HG03469 (cell line): ENCODE results near the gene NECTIN1.

Source experiments
- ATAC-seq: cut with Tn5 transposase; IDR thresholded peaks from one replicate; pipeline ENCODE4 v1.9.1; 2021; ENCODE audit warnings: mild to moderate bottlenecking, moderate library complexity, moderate number of reproducible peaks; ENCODE audit not compliant: unreplicated experiment

NECTIN1 gene

DNA sequence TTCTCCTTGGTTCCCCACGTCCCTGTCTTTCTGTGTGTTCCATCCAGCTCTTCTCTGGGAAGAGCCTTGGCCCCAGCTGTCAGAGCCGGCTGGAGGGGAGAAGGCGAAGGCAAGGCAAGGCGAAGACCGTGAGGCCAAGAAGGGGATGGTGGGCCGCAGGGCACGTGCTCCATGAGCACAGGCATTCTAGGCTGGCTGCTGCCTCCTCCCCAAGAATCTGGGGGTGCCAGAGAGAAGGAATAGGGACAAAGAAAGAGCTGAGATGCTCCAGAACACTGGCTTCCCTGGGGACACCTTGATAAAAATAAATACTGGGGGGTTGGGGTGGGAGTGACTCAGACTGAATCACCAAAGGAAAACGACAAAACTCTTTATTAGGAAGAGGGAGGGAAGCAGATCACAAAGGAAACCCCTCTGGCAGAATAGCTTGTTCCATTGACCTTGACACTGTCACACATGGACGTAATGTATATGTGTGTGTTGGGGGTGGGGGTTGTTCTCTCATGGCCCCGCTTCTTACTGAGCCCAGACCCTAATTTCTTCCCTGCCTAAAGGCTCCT lies 52.5 kb downstream of the NECTIN1 start:
- ATAC-seq, result no peak

DNA sequence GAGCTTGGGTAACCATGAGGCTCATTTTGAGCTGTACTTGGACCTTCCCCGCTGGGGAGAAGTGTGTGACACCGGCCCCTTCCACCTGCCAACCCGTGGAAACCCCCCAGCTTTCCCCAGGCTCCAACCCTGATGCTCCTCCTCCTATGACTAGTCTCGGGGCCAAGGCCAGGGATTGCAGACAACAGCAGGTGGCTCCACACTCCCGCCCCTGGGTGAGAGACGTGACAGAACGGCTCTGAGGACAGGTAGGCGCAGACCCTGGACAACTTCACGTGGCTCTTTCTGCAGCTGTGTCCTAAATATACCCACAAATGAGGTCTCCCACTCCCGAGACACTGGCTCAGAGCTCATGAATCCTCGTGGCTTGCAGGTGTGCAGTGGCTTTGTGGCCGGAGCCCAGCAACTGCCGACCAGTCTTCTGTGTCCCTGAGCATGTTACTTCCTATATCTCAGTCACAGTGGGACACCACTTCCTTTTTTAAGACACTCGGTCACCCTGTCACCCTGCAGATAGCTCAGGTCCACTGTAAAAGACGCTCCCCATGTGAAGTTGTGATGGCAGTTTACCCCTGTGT lies 55.2 kb downstream of the NECTIN1 start:
- peak; percentile 69 for ATAC-seq

DNA sequence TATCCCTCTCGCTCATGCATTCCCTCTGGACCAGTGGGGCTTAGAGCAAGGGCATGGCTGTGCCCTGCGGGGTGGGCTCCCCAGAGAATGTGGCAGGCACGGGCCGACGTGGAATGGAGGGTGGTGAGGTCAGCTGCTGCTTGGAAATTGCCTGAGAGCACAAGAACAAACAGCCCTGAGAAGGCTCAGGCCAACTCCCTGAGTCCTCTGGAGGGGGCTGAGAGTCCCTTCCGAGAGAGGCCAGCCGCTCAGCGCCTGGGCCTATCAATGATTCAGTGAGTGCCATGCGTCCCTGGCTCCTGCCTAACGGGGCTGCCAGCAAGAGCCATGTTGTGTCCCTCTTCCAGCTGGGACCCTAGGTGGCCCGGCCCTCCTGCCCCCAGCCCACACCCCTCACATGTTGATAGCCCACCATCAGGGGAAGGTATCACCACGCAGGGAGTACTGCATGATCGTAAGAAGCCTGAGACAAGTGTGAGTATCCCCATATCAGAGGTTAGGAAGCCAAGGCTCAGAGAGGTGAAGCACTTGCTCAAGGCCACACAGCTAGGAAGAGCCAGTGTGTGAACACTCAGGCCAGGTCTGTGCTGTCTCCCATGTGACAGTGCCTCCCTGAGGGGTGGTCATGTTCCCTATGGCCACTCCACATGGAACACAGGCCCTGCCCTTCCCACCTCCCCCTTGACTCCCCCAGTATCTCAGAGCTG lies 55.8 kb downstream of the NECTIN1 start:
- no peak for ATAC-seq

DNA sequence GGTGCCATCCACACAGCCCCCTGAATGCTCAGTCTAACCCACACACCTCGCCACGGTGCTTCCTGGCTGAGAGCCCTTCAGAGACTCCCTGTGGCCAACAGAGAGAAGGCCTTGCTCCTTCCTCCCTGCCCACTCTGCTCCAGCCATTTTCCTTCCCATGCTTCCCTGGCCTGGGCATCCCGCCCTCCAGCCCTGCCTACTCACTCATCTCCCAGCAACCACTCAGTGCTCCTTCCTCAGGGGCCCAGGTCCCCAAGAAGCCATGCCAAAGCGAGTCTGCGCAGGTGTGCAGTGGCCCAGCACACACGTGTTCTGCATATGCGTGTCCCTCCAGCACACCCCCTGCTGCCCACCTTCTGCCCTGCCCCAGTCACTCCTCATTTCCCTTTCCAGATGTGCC lies 56.4 kb downstream of the NECTIN1 start:
- ATAC-seq, result no peak

DNA sequence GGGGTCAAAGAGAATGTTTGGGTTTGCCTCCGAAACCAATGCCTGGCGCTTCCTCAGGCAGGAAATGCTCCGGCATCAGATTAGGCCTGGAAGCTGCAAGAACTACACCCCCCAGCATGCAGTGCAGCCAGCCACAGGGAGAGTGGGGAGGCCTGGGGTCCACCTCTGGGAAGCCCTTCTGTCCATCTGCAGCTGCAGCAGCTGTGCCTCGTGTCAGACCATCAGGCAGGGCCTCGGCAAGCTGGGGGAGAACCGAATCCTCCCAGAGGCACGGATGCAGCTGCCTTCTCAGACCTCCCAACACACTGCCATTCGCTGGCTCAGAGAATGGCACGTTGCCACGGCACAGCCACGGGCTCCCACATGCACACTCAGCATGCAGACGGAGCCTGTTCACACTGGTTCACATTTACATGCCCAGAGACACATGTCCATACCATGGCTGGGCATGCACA lies 57.4 kb downstream of the NECTIN1 start:
- ATAC-seq, result no peak

DNA sequence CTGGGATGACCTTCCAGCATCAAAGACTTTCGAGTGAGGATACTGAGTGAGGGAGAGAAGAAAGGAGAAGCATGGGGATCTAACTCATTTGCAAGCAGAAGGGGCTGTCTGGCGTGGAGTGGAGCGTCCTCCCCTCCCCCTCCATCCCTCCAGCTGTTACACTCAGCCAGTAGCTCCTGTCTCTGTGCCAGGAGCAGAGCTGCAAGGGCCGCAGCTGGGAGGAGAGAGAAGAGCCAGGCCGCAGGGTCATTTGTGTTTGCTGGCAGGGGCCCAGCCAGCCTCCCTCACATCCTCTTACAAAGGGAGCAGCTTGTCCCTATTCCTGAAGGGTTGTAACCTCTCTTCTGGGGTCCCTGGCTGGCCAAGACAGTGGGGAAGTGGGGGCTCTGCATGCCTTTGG lies 57.9 kb downstream of the NECTIN1 start:
- ATAC-seq, result no peak

DNA sequence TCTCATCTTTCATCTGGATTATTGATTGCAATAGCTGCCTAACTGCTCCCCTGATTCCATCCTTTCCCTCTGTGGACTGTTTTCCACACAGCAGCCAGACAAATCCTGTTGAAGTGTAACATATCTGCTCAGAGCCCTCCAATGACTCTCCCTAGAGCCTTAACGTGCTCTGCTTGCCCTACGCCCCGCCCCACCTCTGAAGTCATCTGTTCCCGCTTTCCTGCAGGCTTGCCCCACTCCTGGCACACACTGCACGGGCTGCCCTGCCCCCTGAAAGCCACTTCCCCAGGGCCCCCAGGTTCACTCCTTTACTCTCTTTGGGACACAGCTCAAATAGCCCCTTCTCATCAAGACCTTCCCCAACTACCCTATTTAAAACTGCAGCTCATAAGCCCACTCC lies 59.5 kb downstream of the NECTIN1 start:
- ATAC-seq, result no peak

DNA sequence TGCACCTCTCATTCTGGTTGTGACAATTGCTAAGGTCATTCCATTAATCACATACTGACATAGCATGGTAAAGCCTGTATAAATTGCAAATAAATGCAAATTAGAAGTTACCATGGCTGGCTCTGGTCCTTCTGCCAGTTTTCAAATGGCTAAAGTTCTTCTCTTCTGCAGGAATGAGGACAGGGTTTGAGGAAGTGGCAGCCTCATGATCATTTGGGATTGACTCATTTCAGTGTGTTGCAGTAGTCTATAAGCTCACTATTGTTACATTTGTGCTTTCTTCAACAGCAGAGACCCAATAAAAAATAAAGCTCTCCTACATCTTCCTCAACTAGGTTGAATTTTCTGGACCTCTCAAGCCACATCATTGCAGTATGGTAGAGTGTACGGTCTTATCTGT lies 60.3 kb downstream of the NECTIN1 start:
- no peak for ATAC-seq

DNA sequence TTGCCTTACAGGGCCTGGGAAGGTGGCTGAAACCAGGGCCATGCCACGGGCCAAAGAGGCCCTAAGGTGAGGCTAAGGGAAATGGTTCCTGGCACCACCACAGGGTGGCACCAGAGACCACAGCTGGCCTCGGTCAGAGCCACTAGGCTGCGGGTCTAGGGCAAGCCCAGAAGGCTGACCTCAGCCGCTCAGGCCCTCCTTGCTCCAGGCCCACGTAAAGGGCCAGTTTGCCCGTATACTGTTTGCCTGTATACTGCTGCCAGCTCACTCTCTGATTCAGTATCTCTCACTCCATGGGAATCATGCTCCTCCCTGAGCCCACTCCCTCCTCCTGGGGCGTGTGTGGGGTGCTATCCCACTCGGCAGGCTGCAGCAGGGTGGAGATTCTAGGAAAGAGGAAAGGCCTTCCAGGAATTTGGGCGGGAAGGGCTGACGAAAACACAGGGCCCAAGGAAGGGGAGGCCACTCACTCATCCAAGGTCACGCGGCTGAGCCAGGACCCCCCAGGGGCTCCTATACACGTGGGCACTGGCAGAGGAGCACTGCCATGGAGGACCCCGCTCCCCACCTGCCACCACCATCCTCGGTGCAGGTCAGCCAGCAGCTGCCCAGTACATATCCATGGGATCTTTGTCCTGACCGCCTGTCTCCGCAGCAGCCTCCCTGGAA lies 62.4 kb downstream of the NECTIN1 start:
- no peak for ATAC-seq

DNA sequence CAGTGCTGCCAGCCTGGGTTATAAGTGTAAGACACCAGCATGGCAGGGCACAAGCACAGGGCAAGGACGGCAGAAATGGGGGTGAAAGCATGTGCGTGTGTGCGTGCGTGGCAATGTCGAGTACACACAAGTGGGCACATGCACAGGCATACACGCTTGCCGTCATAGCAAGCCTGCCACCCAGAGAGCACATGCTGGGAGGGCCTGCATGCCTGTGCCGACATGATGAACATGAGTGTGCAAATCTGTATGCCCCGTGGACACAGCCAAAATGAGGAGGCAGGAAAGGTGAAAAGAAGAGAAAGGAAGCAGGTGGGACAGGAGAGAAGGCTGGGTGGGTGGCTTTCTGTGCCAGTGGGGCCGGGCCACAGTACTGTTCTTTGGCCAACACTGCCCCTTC lies 62.9 kb downstream of the NECTIN1 start:
- ATAC-seq, result no peak

DNA sequence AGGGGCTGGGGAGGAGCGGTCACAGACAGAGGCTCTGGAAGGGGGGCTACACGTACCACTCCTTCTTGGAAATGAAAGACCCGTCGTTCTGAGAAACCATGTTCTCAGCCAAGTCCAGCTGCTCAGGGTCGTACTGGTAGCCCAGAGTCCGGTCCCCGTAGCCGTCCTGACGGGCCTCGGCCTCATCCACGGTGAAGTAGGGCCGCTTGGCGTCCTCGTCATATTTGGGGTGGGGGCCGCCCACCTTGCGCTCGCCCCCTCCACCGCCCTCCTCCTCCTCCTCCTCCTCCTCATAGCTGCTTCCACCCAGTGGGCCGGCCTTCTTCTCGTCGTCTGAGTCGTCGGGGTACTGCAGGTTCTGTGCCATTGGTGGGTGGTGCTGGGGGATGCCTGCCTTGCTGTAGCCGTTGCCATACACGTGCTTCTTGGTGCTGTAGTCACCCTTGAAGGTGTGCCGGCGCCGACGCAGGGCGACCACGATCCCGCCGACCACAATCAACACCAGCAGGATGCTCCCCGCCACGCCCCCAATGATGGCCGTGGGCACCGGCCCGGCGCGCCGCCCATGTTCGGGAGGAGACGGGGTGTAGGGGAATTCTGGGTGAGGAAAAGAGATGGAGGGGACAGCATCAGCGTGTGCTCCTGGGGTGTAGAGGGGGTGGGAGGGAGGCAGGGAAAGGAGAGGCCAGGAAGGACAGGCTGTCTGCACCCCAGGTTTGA lies 64.1 kb downstream of the NECTIN1 start:
- no peak for ATAC-seq

DNA sequence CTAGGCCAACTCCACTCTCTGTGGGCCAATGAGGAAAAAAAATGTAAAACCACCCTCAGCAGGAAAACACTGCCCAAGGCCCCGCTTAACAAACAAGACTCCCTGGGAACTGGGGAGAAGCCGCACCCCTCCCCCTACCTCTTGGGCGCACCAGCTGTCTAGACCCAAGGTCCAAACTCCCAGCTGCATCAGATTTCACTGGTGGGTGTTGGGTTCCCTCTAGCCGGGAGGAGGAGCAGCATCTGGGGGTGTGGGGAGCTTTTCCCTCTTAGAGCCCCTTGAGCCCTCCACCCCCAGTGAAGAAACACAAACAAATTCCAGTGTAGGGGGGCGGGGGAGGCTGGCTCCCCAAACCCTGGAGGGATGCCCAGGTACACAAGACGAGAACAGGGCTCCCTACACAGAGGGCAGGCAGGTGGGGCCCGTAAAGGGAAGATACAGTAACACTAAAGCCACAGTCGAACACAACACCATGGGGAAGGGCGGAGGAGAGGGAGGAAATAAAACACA lies 64.9 kb downstream of the NECTIN1 start:
- ATAC-seq, result no peak

DNA sequence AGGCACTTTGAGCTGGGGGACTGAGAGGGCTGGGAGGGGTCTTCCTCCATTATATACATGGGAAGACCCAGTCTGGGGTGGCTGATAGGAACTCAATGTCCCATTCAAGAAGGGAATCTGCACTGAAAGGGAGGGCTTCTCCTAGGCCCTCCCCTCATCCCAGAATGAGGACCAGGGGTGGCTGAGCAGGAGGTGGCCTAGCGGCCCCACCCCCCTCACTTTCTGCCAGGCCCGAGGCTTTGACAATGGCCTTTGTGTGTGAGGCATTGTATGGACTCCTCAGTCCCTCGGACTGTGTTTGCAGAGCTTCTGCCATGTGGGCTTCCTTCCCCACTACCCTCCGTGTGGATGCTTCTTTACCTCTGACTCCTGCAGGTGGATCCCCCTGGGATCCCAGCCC lies 65.7 kb downstream of the NECTIN1 start:
- ATAC-seq, result no peak

DNA sequence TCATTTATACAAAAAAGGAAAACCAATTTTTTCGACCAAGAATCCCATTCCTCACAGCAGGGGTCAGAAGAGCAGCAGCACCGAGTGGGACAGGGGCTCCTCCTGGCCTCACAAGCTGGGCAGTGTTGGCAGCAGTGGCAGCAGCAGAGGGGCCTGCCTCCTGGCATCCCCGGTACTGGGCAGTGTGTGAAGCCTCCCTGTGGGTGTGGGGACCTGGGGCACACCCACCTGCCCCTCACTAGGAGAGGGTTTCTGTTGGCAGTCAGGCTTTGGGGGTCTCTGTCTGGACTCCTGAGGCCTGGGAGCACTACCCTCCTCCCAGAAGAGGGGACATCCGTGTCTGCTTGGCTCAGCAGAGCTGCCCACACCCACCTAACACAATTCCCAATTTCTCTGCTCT lies 67.8 kb downstream of the NECTIN1 start:
- ATAC-seq, result no peak

DNA sequence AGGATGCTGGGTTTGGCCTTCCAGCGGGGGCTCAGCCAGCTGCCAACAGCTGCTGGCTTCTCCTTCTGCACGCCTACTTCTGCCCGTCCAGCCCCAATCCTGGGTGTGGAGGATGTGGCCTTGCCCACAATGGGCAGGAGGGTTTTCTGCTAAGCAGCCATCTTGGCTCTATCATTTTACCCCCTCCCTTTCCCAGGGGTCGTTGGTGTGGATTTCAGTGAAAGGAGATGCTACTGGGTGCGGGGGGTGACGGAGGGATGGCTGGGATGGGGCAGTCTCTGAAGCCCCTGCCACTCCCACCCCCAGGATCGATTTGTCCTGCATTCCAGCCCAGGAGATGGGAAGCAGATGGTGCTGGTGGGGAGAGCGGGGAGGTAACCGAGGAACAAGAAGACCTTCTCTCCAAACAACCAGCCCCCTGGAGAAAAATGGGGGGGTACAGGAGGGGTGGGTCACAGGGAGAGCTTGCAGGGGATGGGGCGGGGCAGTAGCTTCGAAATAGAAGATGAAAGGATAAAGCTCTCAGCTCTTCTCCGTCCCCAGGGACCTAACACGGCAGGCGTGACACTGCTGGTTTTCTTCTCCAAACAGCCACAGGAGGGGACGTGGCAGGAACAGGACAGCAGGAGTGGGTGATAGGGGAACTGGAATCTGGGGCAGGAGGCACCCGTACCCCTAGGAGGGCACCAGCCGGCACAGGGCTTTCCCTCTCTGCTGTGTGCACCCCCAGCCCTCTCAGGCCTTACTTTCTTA lies 68.9 kb downstream of the NECTIN1 start:
- ATAC-seq, result no peak

DNA sequence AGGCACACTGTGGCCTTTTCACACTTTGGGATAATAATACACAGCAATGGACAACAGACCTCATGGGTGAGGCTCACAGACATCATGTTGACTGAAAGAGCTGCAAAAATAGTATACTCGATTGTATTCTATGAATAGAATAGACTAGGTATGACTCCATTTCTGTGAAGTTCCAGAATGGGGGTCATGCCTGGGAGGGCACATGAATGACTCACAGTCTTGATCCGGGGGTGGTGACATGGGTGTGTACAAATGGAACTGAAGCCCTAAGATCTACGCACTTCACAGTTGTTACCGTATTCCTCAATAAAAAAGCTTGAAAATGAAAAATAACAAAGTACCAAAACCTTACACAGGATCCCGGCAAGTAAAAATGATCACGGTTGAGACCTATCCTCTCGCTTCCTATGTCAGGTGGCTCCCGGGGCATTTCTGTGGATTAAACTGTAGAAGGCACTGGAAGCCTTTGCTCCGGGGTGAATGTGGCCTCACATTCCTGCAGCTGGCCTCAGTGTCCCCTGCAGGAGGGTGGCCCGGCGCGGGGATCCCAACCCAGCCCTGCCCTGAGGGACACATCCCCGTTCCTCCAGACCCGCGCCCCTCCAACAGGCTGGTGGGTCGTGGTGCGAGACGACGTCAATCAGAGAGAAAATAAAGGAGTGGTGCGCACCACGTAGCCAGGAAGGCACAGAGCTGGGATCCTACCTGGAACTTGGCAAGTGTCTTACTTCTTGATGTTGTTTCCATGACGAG lies 75.9 kb downstream of the NECTIN1 start:
- ATAC-seq, result no peak

DNA sequence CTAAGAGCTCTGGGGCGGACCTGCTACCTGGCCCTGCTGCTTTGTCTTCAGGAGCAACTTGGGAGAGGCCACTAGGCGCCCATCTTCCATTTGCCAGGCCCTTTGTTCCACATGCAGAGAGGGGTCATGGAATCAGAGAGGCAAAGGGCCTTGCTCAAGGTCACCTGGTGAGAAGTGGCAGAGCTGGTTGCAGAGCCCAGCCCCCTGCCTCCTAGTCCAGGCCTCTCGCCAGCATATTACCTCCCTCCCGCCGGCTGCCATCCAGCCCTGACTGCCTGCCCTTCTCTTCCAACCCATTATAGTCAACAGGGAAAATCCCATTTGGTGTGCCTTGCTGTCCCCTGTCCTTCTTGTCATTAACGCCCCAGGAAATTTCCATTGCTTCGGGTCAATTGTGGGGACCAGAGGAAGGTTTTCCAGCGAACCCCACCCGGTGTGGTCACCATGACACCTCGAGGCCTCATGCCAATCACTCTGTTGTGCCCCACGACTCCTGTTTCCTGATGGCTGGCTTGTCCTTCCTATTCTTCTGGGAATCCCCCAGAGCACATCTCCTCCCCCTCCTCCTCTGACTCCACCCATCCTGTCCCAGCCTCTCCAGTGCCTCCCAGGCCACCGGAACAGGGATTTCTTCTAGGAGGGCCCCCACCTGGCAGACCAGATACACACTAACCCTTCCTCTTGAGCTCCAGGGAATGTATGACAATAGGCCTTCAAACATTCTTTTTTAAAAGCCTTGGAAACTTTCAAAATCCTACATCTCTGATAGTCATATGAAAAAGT lies 77.0 kb downstream of the NECTIN1 start:
- no peak for ATAC-seq

DNA sequence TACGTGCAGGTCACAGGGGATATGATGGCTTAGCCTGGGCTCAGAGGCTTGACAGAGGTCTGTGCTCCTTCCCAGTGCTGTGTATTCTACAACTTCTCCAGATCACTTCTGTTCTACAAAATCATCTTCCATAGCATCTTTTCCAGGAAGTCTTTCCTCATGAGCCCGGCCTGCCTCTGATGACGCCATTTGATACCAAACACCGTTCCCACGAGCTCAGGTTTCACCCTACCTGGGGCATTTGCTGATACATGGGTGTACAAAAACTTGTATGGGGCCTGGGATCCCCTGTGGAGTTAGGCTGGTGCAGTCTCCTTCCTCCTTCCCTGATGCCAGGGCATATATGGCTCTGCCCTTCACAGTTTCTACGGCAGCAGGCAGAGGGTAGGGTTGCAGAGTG lies 78.7 kb downstream of the NECTIN1 start:
- ATAC-seq, result no peak

DNA sequence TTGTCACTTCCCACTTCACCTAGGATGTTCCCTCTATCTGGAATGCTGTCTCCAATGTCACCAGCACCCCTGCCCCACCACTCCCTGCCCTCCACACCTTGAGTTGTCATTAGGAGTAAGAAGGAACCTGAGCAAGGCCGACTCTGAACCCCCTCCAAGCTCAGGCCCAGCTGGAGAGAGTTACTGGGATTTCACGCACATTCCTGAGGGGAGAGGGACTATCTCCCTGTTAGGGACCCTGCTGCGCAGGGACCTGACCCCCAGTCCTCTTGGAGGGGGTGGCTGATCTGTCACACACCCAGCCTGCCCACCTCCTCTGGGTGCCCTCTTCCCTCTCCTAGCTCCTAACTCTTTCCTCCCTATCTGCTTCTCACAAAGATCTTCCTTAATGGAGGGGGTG lies 81.7 kb downstream of the NECTIN1 start:
- ATAC-seq, result no peak
